ENCODE data around the gene CRB2.

CRB2 gene

GRCh38 chr9:123365881-123366528 lies 10.0 kb downstream of the CRB2 start:
- no peak for DNase-seq

GRCh38 chr9:123368023-123368422 lies 12.0 kb downstream of the CRB2 start:
- no peak for DNase-seq

GRCh38 chr9:123368536-123369153 lies 12.6 kb downstream of the CRB2 start:
- DNase-seq = no peak

GRCh38 chr9:123369296-123369695 lies 13.3 kb downstream of the CRB2 start:
- no peak for DNase-seq

- DNase-seq = no peak
Observed at GRCh38 chr9:123370108-123370507, 14.1 kb downstream of the CRB2 start.

GRCh38 chr9:123370526-123371227 lies 14.7 kb downstream of the CRB2 start:
- DNase-seq = no peak

GRCh38 chr9:123371228-123371584 lies 15.2 kb downstream of the CRB2 start:
- no peak for DNase-seq

- DNase-seq = no peak
Observed at GRCh38 chr9:123371805-123372590, 16.0 kb downstream of the CRB2 start.

GRCh38 chr9:123372766-123373446 lies 16.9 kb downstream of the CRB2 start:
- DNase-seq = no peak

- DNase-seq = no peak
Observed at GRCh38 chr9:123373447-123373923, 17.5 kb downstream of the CRB2 start.

- no peak for DNase-seq
Observed at GRCh38 chr9:123373946-123374345, 17.9 kb downstream of the CRB2 start.

- DNase-seq = peak in 1 of 2 donors; percentile 10
Observed at GRCh38 chr9:123375469-123376132, 19.6 kb downstream of the CRB2 start.

- DNase-seq = no peak
Observed at GRCh38 chr9:123376218-123377071, 20.4 kb downstream of the CRB2 start.

- DNase-seq = no peak
Observed at GRCh38 chr9:123377211-123377971, 21.4 kb downstream of the CRB2 start.

- no peak for DNase-seq
Observed at GRCh38 chr9:123378025-123378424, 22.0 kb downstream of the CRB2 start.

GRCh38 chr9:123378956-123379660 lies 23.1 kb downstream of the CRB2 start:
- DNase-seq = no peak

- no peak for DNase-seq
Observed at GRCh38 chr9:123380852-123381705, 25.1 kb downstream of the CRB2 start.

Data from inflammatory macrophage (primary cell).